GM12878 (cell line): Measurements from ENCODE around the gene PDE10A. TPM values are rescaled to one million over a fixed set of nuclear protein-coding genes. Genes with fewer than 3 reads are reported as not detected.

Experiments used
- ATAC-seq: fragments of 200-7000 bp; cut with Tn5 transposase; 3 replicates; pipeline ENCODE4 v1.9.1; 2020; ENCODE audit warnings: mild to moderate bottlenecking, moderate library complexity
- BruUV-seq: library from RNA; stranded (reverse); fragments of 400-500 nt; replicated peaks from 2 replicates; lab custom pipeline; 2021; lab: Mats Ljungman, UMichigan
- CTCF ChIA-PET: fragments of 300-600 bp; sonication (Branson Sonifier 250); formaldehyde crosslinking; extraction: SDS; loops from one replicate; lab custom pipeline; 2021; ENCODE audit warnings: inconsistent platforms; lab: Yijun Ruan, JAX
- POLR2A ChIA-PET: fragments of 350-600 bp; formaldehyde crosslinking; extraction: SDS; loops from one replicate; lab custom pipeline; 2021; ENCODE audit warnings: inconsistent platforms; lab: Charles Lee
- RAD21 ChIA-PET: fragments of 300-600 bp; sonication (Branson Sonifier 250); formaldehyde crosslinking; loops from one replicate; lab custom pipeline; 2023; ENCODE audit warnings: antibody characterized with exemption; ENCODE audit not compliant: unreplicated experiment; lab: Charles Lee
- SMC1A ChIA-PET: fragments of 300-600 bp; sonication (Branson Sonifier 250); formaldehyde crosslinking; loops from one replicate; lab custom pipeline; 2023; ENCODE audit not compliant: unreplicated experiment, uncharacterized antibody; lab: Charles Lee
- DNase-seq: peaks from one replicate; pipeline ENCODE4 v3.0.0-alpha.2; 2011; ENCODE audit warnings: low read depth, low spot score
- FAIRE-seq: peaks from 3 replicates; lab custom pipeline; 2011; peaks lifted over from hg19 to GRCh38; lab: Jason Lieb, UNC
- H2AFZ ChIP-seq: 2 replicates; pipeline ENCODE4 v1.6.0; 2011; ENCODE audit warnings: low read depth, low read length, control low read depth; ENCODE audit not compliant: control insufficient read depth
- H3K27ac ChIP-seq: 2 replicates; pipeline ENCODE4 v1.5.1; 2011; ENCODE audit warnings: control low read depth; ENCODE audit not compliant: control insufficient read depth, insufficient read depth
- H3K27me3 ChIP-seq, 2 experiments: replicated peaks in 1 of 2; 2 replicates each; pipeline versions ENCODE4 v1.6.0 to v1.6.1; 2011; ENCODE audit warnings: low read length in 1 of 2; ENCODE audit not compliant: control insufficient read depth in 2 of 2, insufficient read depth in 2 of 2
- H3K36me3 ChIP-seq, 2 experiments: 2 replicates each; pipeline ENCODE4 v1.5.1; 2011; ENCODE audit warnings: low read length in 1 of 2; ENCODE audit not compliant: control insufficient read depth in 2 of 2, insufficient read depth in 2 of 2
- H3K4me1 ChIP-seq: 2 replicates; pipeline ENCODE4 v1.6.1; 2011; ENCODE audit warnings: mild to moderate bottlenecking, low read length, moderate library complexity, mixed read lengths; ENCODE audit not compliant: control insufficient read depth, insufficient read depth
- H3K4me2 ChIP-seq: 2 replicates; pipeline ENCODE4 v1.6.0; 2011; ENCODE audit warnings: control low read depth; ENCODE audit not compliant: control insufficient read depth, insufficient read depth
- H3K4me3 ChIP-seq: fragments of 200-600 bp; sonication (generic); 2 replicates; pipeline ENCODE4 v1.5.1; 2016
- H3K79me2 ChIP-seq: 2 replicates; pipeline ENCODE4 v1.6.0; 2011; ENCODE audit warnings: low read length; ENCODE audit not compliant: control insufficient read depth, insufficient read depth
- H3K9ac ChIP-seq: 2 replicates; pipeline ENCODE4 v1.8.0; 2011; ENCODE audit warnings: low read length, control low read depth, mixed read lengths; ENCODE audit not compliant: control insufficient read depth, insufficient read depth
- H3K9me3 ChIP-seq: replicated peaks from 3 replicates; pipeline ENCODE4 v1.5.1; 2011; ENCODE audit warnings: mild to moderate bottlenecking, low read length; ENCODE audit not compliant: control insufficient read depth, insufficient read depth
- H4K20me1 ChIP-seq: 2 replicates; pipeline ENCODE4 v1.6.0; 2011; ENCODE audit not compliant: control insufficient read depth, insufficient read depth
- ATF2 ChIP-seq: IDR thresholded peaks from 2 replicates; pipeline ENCODE4 v1.6.1; 2012; ENCODE audit warnings: low read length, inconsistent platforms
- BHLHE40 ChIP-seq, 2 experiments: fragments of 450-650 bp in 1 of 2; IDR thresholded peaks; 2 replicates each; pipeline ENCODE4 v1.6.1; 2011 to 2017; ENCODE audit warnings: low read depth in 2 of 2, borderline replicate concordance in 1 of 2, improper control_type of control experiment in 1 of 2, low read length in 1 of 2, mild to moderate bottlenecking in 1 of 2
- CHD4 ChIP-seq: fragments of 200-600 bp; sonication (generic); IDR thresholded peaks from 2 replicates; pipeline ENCODE4 v1.6.1; 2016; ENCODE audit warnings: mild to moderate bottlenecking
- CTCF ChIP-seq, 3 experiments: IDR thresholded peaks in 2 of 3; conservative IDR thresholded peaks in 1 of 3; 2 replicates each; pipeline ENCODE4 v1.5.1; 2011; ENCODE audit warnings: low read depth in 3 of 3, low read length in 3 of 3, mild to moderate bottlenecking in 3 of 3, control low read depth in 2 of 3, moderate library complexity in 2 of 3, inconsistent platforms in 1 of 3, mixed read lengths in 1 of 3; ENCODE audit not compliant: control insufficient read depth in 2 of 3, insufficient read depth in 1 of 3; ENCODE audit errors: extremely low read depth in 1 of 3
- DPF2 ChIP-seq: fragments of 450-650 bp; IDR thresholded peaks from 2 replicates; pipeline ENCODE4 v1.6.1; 2017; ENCODE audit warnings: mild to moderate bottlenecking
- ESRRA ChIP-seq: IDR thresholded peaks from 2 replicates; pipeline ENCODE4 v1.6.1; 2012; ENCODE audit warnings: mild to moderate bottlenecking, low read length, improper control_type of control experiment
- JUNB ChIP-seq: IDR thresholded peaks from 2 replicates; pipeline ENCODE4 v1.6.1; 2016; ENCODE audit warnings: antibody characterized with exemption, mild to moderate bottlenecking
- MYB ChIP-seq: fragments of 150-350 bp; IDR thresholded peaks from 2 replicates; pipeline ENCODE4 v1.6.1; 2014; ENCODE audit warnings: mild to moderate bottlenecking, low read depth, low read length, borderline replicate concordance
- NKRF ChIP-seq: fragments of 450-650 bp; conservative IDR thresholded peaks from 2 replicates; pipeline ENCODE4 v1.6.1; 2017; ENCODE audit warnings: mild to moderate bottlenecking, moderate library complexity
- SIX5 ChIP-seq: IDR thresholded peaks from 2 replicates; pipeline ENCODE4 v1.6.1; 2011; ENCODE audit warnings: mild to moderate bottlenecking, low read depth, low read length, moderate library complexity; ENCODE audit not compliant: severe bottlenecking
- STAT3 ChIP-seq: IDR thresholded peaks from 2 replicates; pipeline ENCODE4 v1.6.1; 2011; ENCODE audit warnings: low read depth, low read length, improper control_type of control experiment
- ZNF24 ChIP-seq: fragments of 450-650 bp; IDR thresholded peaks from 2 replicates; pipeline ENCODE4 v1.6.1; 2017; ENCODE audit warnings: antibody characterized with exemption, mild to moderate bottlenecking
- WGBS: methylation state at CpG from one replicate; pipeline ENCODE4 v1.1.6; 2016; ENCODE audit warnings: low lambda C conversion rate; ENCODE audit not compliant: insufficient replicate concordance, insufficient coverage; ENCODE audit errors: missing lambda C conversion rate; 5-methylcytosine and 5-hydroxymethylcytosine counted together
- in situ Hi-C: fragments of 300-500 bp; cut with MboI; formaldehyde crosslinking; loops from 9 replicates; pipeline ENCODE4 v1.14.3; 2018; ENCODE audit warnings: mixed read lengths
- intact Hi-C: fragments of 100-400 bp; cut with micrococcal nuclease; formaldehyde crosslinking; loops from one replicate; pipeline ENCODE4 v1.14.2; 2022; ENCODE audit not compliant: unreplicated experiment
- polyA plus RNA-seq, 11 experiments: library from polyadenylated mRNA; depleted of rRNA in 4 of 11; unstranded in 6 of 11; stranded (reverse) in 5 of 11; fragments of >200 nt; fragmentation: Nextera tagmentation in 4 of 11; fragmentation: Illumina TruSeq in 1 of 11; extraction: Ambion mirVana in 4 of 11; extraction: Trizol in 1 of 11; gene quantifications; 1 replicate in 1 of 11; 2 replicates in 10 of 11; pipeline versions ENCODE4 v1.2.1 to v1.2.3, GENCODE V29; 2011 to 2016; ENCODE audit warnings: inconsistent platforms in 2 of 11, missing spikeins in 2 of 11, low read depth in 1 of 11
- total RNA-seq, 4 experiments: library from RNA; depleted of rRNA in 3 of 4; stranded (reverse); fragments of >200 nt in 3 of 4; fragmentation: Illumina TruSeq in 1 of 4; extraction: Trizol in 1 of 4; gene quantifications; 2 replicates each; pipeline versions ENCODE4 v1.2.1 to v1.2.3, GENCODE V29; 2013 to 2021
- TF ChIP-seq, protein P1 (sequence below): IDR thresholded peaks from 2 replicates; pipeline ENCODE4 v1.6.1; 2012; ENCODE audit warnings: low read depth, low read length, improper control_type of control experiment

Gene PDE10A
- total and polyA plus RNA-seq, 10 of the 15 experiments (the other 5 are each of a cell fraction or from before 2014, with no cell fraction given): under 0.01 to 1.3 (median 0.03) TPM; not detected in 2

DNA sequence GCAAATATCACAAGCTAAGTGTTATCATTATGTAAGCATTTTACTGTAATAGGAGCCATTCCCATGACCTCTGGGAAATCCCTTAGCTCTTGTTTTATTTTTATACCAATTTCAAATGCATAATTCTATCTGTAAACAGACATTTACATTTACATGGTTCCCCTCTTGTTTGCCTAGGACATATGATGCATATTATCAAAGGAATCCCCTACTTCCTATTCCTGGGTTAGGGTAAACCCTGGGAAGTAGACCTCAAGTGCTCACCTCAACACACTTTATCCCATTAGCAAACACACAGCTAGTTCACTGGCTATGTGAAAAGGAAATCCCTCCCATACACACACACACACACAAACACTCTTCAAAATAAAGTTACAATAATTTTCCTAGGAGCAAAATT lies 27.1 kb downstream of the PDE10A start (continued):
- TF ChIP-seq NKRF (no peak), JUNB (no peak), CTCF (IDR thresholded peaks at IDR 0.05 in 2 of 3, conservative IDR thresholded peaks at IDR 0.05 in 1 of 3; ENCODE audit: control insufficient read depth in 2 of 3, extremely low read depth in 1 of 3, insufficient read depth in 1 of 3, low read depth in 3 of 3, low read length in 3 of 3) (no peak), SIX5 (no peak)
- TF ChIP-seq, protein P1, sequence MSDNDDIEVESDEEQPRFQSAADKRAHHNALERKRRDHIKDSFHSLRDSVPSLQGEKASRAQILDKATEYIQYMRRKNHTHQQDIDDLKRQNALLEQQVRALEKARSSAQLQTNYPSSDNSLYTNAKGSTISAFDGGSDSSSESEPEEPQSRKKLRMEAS: no peak

DNA sequence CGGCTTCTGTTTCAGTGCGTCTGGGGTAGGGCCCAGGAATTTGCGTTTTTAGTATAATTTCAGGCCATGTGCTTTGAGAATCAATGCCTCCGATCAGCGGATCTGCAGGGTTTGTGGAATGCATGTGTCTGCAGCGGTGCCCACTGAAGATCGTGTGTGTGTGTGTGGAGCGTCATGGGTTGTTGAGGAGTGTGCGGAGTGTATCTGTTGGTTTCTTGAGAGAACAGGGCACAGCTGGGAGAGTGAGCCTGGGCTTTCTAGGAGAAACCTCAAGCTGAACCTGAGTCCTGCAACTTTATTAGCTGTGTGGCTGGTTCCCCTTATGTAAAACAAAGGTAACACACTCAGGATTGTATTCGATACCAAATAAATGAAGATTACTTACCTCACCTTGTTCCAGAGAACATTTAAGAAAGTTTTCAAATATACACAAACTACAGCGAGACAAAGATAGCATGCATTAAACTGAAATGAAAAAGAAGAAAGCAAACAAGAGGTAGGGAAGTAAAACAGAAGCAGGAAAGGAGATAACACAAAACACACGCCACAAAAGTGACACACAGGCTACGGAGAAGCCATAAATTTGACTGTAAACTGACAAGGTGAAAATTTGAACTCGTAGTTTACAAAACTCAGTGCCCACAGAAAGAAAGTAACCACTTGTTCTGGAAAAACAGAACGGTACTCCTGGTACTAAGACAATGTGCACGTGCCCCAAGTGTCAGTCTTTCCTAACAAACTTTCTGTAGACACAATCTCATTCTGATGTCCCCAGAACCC lies 28.8 kb downstream of the PDE10A start:
- intact Hi-C loops: no loop called here
- TF ChIP-seq MYB (no peak), ZNF24 (no peak), DPF2 (no peak), ESRRA (no peak), BHLHE40 (IDR thresholded peaks at IDR 0.05; ENCODE audit: borderline replicate concordance in 1 of 2, low read depth in 2 of 2, low read length in 1 of 2) (no peak), CHD4 (no peak), ATF2 (no peak), STAT3 (no peak)

More for the DNA sequence above, 28.8 kb downstream of the PDE10A start:
- no peak for DNase-seq
- H3K4me3 ChIP-seq: no peak overlapping the region
- H3K36me3 ChIP-seq: no peaks in the 10 kb centered on the region
- ATAC-seq: no peak
- SMC1A ChIA-PET: no interaction called here
- no peaks in the 10 kb centered on the region for H4K20me1 ChIP-seq
- in situ Hi-C loops: no loop called here
- H2AFZ ChIP-seq: no peak overlapping the region
- RAD21 ChIA-PET: no interaction called here
- no peak overlapping the region for H3K27ac ChIP-seq
- no TSS peak for BruUV-seq
- H3K9me3 ChIP-seq: no peaks in the 10 kb centered on the region
- no peaks in the 10 kb centered on the region; a peak in 2 of 4 replicates for H3K27me3 ChIP-seq
- H3K4me2 ChIP-seq: no peak overlapping the region
- no peaks in the 10 kb centered on the region for H3K4me1 ChIP-seq
- WGBS: 31% methylated on average over 16 of the region's 16 CpGs
- FAIRE-seq: no peak
- POLR2A ChIA-PET: no interaction called here
- CTCF ChIA-PET: no interaction called here
- no peaks in the 10 kb centered on the region for H3K79me2 ChIP-seq
- no peak overlapping the region for H3K9ac ChIP-seq
